Small intestine (tissue), 4 donors: ENCODE results near the gene RFT1. TPM values are rescaled to one million over a fixed set of nuclear protein-coding genes. Genes with fewer than 3 reads are reported as not detected.

ENCODE experiments used
- polyA plus RNA-seq, 4 donors: library from polyadenylated mRNA; stranded (reverse) in 3 of 4; unstranded in 1 of 4; fragments of 200-250 nt in 3 of 4; fragments of 120-200 nt in 1 of 4; gene quantifications; one replicate each; pipeline versions ENCODE4 v1.2.1 to v1.2.3, GENCODE V29; 2013
- donor health status: healthy with polysubstance abuse.
- donor health status: Bipolar disorder and iron deficiency.
- donor health status: healthy.

Gene RFT1
- polyA plus RNA-seq, 4 donors = 1.3 to 21.4 (median 9.6) TPM

Other genes starting within 250 kb of the RFT1 start
- 1 to 10 TPM in 3 of 4 donors, not detected in 1; 2.7 to 6.8 (median 4.3) TPM for gene STIMATE, start 232.9 kb downstream of the RFT1 start, polyA plus RNA-seq
- gene SFMBT1, start 84.4 kb downstream of the RFT1 start, polyA plus RNA-seq = 10 to 100 TPM in 1 of 4 donors, 1 to 10 TPM in 3; 2.5 to 19.3 (median 4.3) TPM
- gene PRKCD, start 30.8 kb upstream of the RFT1 start, polyA plus RNA-seq = 100 to 1,000 TPM in 1 of 4 donors, 10 to 100 TPM in 3; 28.9 to 150 (median 67.2) TPM
- 100 to 1,000 TPM in 2 of 4 donors, 10 to 100 TPM in 2; 58.8 to 407 (median 128) TPM for gene TKT, start 125.6 kb upstream of the RFT1 start, polyA plus RNA-seq
- gene DCP1A, start 217.1 kb upstream of the RFT1 start, polyA plus RNA-seq = 10 to 100 TPM in 1 of 4 donors, 1 to 10 TPM in 3; 4.1 to 24.1 (median 6.8) TPM